Left lung (tissue), 10 donors: ENCODE results near the gene BCAT1. TPM values are rescaled to one million over a fixed set of nuclear protein-coding genes. Genes with fewer than 3 reads are reported as not detected.

Source experiments
- ATAC-seq: fragments of 200-7000 bp; cut with Tn5 transposase; one replicate; pipeline ENCODE4 v1.9.1; 2020; ENCODE audit warnings: moderate library complexity
- DNase-seq, 4 donors: peaks; one replicate each; pipeline ENCODE4 v3.0.0-alpha.2; 2013 to 2020
- H3K27ac ChIP-seq, 2 donors: fragments of 200-600 bp; sonication (generic) in 1 of 2; one replicate each; pipeline versions ENCODE4 v1.5.0 to v1.8.0; 2020 to 2021
- H3K27me3 ChIP-seq, 2 donors: fragments of 200-600 bp; sonication (generic) in 1 of 2; one replicate each; pipeline versions ENCODE4 v1.5.0 to v1.8.0; 2020 to 2021
- H3K36me3 ChIP-seq, 2 donors: fragments of 200-600 bp; sonication (generic) in 1 of 2; one replicate each; pipeline versions ENCODE4 v1.5.0 to v1.8.0; 2020 to 2021
- H3K4me1 ChIP-seq, 2 donors: fragments of 200-600 bp; one replicate each; pipeline ENCODE4 v1.8.0; 2021
- H3K4me3 ChIP-seq, 2 donors: fragments of 200-600 bp; sonication (generic) in 1 of 2; one replicate each; pipeline versions ENCODE4 v1.5.0 to v1.8.0; 2020 to 2021; ENCODE audit warnings: mild to moderate bottlenecking in 1 of 2
- H3K9me3 ChIP-seq, 2 donors: fragments of 200-600 bp; sonication (generic) in 1 of 2; one replicate each; pipeline versions ENCODE4 v1.5.0 to v1.8.0; 2020 to 2021
- CTCF ChIP-seq, 2 donors: fragments of 200-600 bp; sonication (generic) in 1 of 2; IDR thresholded peaks; one replicate each; pipeline versions ENCODE4 v1.5.0 to v1.8.0; 2021; ENCODE audit warnings: antibody characterized with exemption in 2 of 2
- intact Hi-C, 2 donors: fragments of 100-400 bp; cut with DNase I; formaldehyde crosslinking; loops; one replicate each; pipeline versions ENCODE4 v1.11.2 to v1.14.2; 2022
- polyA plus RNA-seq, 6 donors: library from polyadenylated mRNA; unstranded; fragments of 120-200 nt; gene quantifications; one replicate each; pipeline ENCODE4 v1.2.1, GENCODE V29; 2013; ENCODE audit not compliant: insufficient read length in 6 of 6
- total RNA-seq, 2 donors: library from RNA; stranded (reverse); fragmentation: NEBNext Ultra II Directional; extraction: Animal tissue kit (Norgen Biotek cat#: 25700); gene quantifications; one replicate each; pipeline ENCODE4 v1.2.1, GENCODE V29; 2021
- donor health status: DM: no; HTN: yes; CAD: no.
- donor health status: DM: no; HTN: no; CAD: no.

The BCAT1 gene
- total and polyA plus RNA-seq, 8 donors, result 29.3 to 131 (median 39.5) TPM

GRCh38 chr12:24982250-24982649, 33.3 kb upstream of the BCAT1 start:
- intact Hi-C loops, result no loop called here
- no peak overlapping the region for H3K4me3 ChIP-seq
- TF ChIP-seq CTCF (IDR thresholded peaks at IDR 0.05), result no peak

DNA sequence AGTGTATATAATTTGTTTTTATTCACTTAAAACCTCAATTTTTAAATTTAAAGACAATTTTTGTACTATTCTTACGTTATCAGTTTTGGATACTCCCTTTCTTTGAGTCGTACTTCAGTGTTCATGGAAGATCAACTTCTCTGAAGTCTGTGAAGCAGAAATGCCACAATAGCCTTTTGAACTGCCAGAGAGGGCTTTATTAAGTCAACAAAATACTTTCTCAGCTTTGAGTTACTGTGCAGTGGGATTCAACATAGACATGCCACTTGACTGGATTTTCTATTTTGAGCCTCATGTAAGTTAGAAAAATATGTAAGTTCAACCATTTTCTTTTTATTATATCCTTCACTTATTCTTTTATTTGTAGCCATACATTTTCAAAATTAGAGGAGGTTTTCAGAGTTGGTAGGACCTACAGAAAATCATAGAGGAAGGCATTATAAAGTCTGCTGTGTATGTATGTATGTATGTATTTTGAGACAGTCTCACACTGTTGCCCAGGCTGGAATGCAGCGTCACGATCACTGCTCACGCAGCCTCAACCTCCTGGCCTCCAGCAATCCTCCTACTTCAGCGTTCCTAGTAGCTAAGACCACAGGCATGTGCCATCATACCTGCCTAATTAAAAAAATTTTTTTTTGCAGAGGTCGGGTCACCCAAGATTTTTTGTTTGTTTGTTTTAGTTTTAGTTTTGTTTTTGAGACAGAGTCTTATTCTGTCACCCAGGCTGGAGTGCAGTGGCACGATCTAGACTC, 31.3 kb upstream of the BCAT1 start:
- no peak for ATAC-seq
- intact Hi-C loops, result no loop called here
- H3K4me3 ChIP-seq, result no peak overlapping the region
- H3K9me3 ChIP-seq, result peaks cover 0 to 13% of the 10 kb centered on the region in 2 donors
- no peak for TF ChIP-seq CTCF (IDR thresholded peaks at IDR 0.05)
- H3K4me1 ChIP-seq, result peaks cover 0 to 8% of the 10 kb centered on the region in 2 donors
- DNase-seq, result peak in 1 of 4 donors; percentile 11
- no peaks in the 10 kb centered on the region for H3K36me3 ChIP-seq
- H3K27me3 ChIP-seq, result no peaks in the 10 kb centered on the region
- H3K27ac ChIP-seq, result no peak overlapping the region

More at GRCh38 chr12:24982250-24982649, 33.3 kb upstream of the BCAT1 start:
- peaks cover 0 to 2% of the 10 kb centered on the region in 2 donors for H3K4me1 ChIP-seq
- ATAC-seq (no peak), DNase-seq (no peak)
- no peak overlapping the region for H3K27ac ChIP-seq
- peaks cover 0 to 13% of the 10 kb centered on the region in 2 donors for H3K9me3 ChIP-seq
- no peaks in the 10 kb centered on the region for H3K36me3 ChIP-seq
- H3K27me3 ChIP-seq, result no peaks in the 10 kb centered on the region

DNA sequence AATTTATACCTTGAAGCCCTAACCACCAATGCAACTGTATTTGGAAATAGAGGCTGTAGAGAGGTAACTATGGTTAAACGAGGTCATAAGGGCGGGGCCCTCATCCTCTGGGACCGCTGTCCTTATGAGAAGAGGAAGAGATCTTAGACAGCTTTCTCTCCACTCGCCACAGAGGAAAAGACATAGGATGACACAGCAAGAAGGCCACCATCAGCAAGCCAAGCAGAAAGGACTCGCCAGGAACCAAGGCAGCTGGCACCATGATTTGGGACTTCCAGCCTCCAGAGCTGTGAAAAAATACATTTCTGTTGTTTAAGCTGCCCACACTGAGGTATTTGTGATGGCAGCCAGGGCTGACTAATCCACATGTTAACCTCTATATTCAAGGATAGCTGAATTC, 30.4 kb upstream of the BCAT1 start:
- H3K4me3 ChIP-seq, result no peak overlapping the region
- no peak for TF ChIP-seq CTCF (IDR thresholded peaks at IDR 0.05)
- no peaks in the 10 kb centered on the region for H3K27me3 ChIP-seq
- DNase-seq (peak in 1 of 4 donors; percentile 38), ATAC-seq (peak; percentile 58)
- H3K36me3 ChIP-seq, result no peaks in the 10 kb centered on the region
- peaks cover 0 to 8% of the 10 kb centered on the region in 2 donors for H3K4me1 ChIP-seq
- peaks cover 0 to 10% of the 10 kb centered on the region in 2 donors for H3K9me3 ChIP-seq
- intact Hi-C loops, result no loop called here
- H3K27ac ChIP-seq, result peak overlapping the region in 1 of 2 donors; percentile 33

DNA sequence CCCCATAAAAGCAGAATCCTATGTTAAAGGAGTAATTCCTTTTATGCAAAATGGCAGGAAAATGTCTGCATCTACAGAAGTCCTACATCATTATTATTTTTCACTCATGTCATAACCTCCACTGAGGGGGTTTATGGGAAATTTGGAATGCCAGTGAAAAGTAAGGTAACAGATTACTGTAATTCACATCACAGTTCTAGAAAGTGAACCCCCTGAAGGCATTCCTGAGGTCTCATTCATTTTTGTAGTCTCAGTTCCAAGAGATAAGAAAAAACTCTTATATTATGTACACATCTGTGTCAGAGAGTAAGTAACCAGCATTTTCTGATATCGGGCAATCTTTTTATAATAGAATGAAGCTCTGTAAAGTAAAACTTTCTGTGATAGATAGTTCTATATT, 28.8 kb upstream of the BCAT1 start:
- DNase-seq, result no peak
- peak overlapping the region in 1 of 2 donors; percentile 50 for H3K27ac ChIP-seq
- no peak overlapping the region for H3K4me3 ChIP-seq
- no peaks in the 10 kb centered on the region for H3K27me3 ChIP-seq
- ATAC-seq, result no peak
- peaks cover 0 to 8% of the 10 kb centered on the region in 2 donors for H3K4me1 ChIP-seq
- no peaks in the 10 kb centered on the region for H3K36me3 ChIP-seq
- intact Hi-C loops, result no loop called here
- H3K9me3 ChIP-seq, result no peaks in the 10 kb centered on the region
- TF ChIP-seq CTCF (IDR thresholded peaks at IDR 0.05), result no peak

DNA sequence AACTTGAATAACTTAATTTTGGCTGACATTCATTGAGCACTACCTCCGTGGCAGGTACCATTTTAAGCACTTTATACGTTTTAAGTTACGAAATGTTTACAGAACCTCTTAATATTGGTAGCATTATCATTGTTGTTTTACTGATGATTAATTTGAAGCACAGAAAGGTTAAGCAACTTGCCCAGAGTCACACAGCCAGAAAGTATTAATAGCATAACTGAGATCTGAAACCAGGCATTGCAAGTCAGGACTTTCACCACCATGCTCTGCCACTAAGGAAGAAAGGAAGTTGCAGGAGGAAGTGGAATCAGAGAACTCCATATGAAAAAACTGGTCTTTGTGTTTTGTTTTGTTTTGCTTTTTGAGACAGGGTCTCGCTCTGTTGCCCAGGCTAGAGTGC, 28.2 kb upstream of the BCAT1 start:
- peak overlapping the region in 1 of 2 donors; percentile 50 for H3K27ac ChIP-seq
- no peaks in the 10 kb centered on the region for H3K27me3 ChIP-seq
- intact Hi-C loops, result no loop called here
- no peaks in the 10 kb centered on the region for H3K9me3 ChIP-seq
- H3K36me3 ChIP-seq, result no peaks in the 10 kb centered on the region
- no peak for TF ChIP-seq CTCF (IDR thresholded peaks at IDR 0.05)
- ATAC-seq (no peak), DNase-seq (no peak)
- no peak overlapping the region for H3K4me3 ChIP-seq
- H3K4me1 ChIP-seq, result peaks cover 0 to 8% of the 10 kb centered on the region in 2 donors
